Memory B cell (primary cell): ENCODE measurements around the gene SZT2.

Source experiments
- ATAC-seq: fragments of 150-1000 bp; cut with Tn5 transposase; 2 replicates; pipeline ENCODE4 v1.10.0; 2021; ENCODE audit warnings: low read depth, mild to moderate bottlenecking, moderate library complexity
- DNase-seq, 2 donors: peaks; one replicate each; pipeline ENCODE4 v3.0.0; 2022; ENCODE audit warnings: low spot score in 2 of 2
- H3K27ac Mint-ChIP-seq: one replicate; pipeline ENCODE4 v1.8.0; 2022; ENCODE audit warnings: mild to moderate bottlenecking, moderate library complexity, mixed read lengths
- H3K27me3 Mint-ChIP-seq: one replicate; pipeline ENCODE4 v1.8.0; 2022; ENCODE audit warnings: mixed read lengths
- H3K36me3 Mint-ChIP-seq: one replicate; pipeline ENCODE4 v1.8.0; 2022; ENCODE audit warnings: mild to moderate bottlenecking, mixed read lengths
- H3K4me1 Mint-ChIP-seq: one replicate; pipeline ENCODE4 v1.8.0; 2022; ENCODE audit warnings: mixed read lengths
- H3K4me3 Mint-ChIP-seq: one replicate; pipeline ENCODE4 v1.8.0; 2022; ENCODE audit warnings: mild to moderate bottlenecking, moderate library complexity, mixed read lengths
- H3K9me3 Mint-ChIP-seq: one replicate; pipeline ENCODE4 v1.8.0; 2022; ENCODE audit warnings: mixed read lengths

SZT2 gene

GRCh38 chr1:43441894-43442637, 52.4 kb downstream of the SZT2 start:
- ATAC-seq (no peak), DNase-seq (no peak)
- Mint-ChIP-seq H3K9me3 (no peaks in the 10 kb centered on the region), H3K27ac (no peak overlapping the region), H3K4me3 (no peak overlapping the region), H3K36me3 (peaks cover 28% of the 10 kb centered on the region), H3K27me3 (no peaks in the 10 kb centered on the region), H3K4me1 (no peaks in the 10 kb centered on the region)

- no peaks in the 10 kb centered on the region for H3K27me3 Mint-ChIP-seq
- DNase-seq (no peak), ATAC-seq (no peak)
- H3K4me1 Mint-ChIP-seq, result no peaks in the 10 kb centered on the region
- no peak overlapping the region for H3K27ac Mint-ChIP-seq
- H3K36me3 Mint-ChIP-seq, result peaks cover 32% of the 10 kb centered on the region
- H3K9me3 Mint-ChIP-seq, result no peaks in the 10 kb centered on the region
- no peak overlapping the region for H3K4me3 Mint-ChIP-seq
Measured at GRCh38 chr1:43442756-43443155, 53.1 kb downstream of the SZT2 start.

- no peaks in the 10 kb centered on the region for H3K4me1 Mint-ChIP-seq
- no peak for ATAC-seq
- H3K9me3 Mint-ChIP-seq, result no peaks in the 10 kb centered on the region
Measured at GRCh38 chr1:43443197-43443946, 53.7 kb downstream of the SZT2 start.

GRCh38 chr1:43444151-43444828, 54.6 kb downstream of the SZT2 start:
- DNase-seq (no peak), ATAC-seq (no peak)
- Mint-ChIP-seq H3K4me3 (no peak overlapping the region), H3K36me3 (peaks cover 30% of the 10 kb centered on the region), H3K27me3 (no peaks in the 10 kb centered on the region), H3K27ac (no peak overlapping the region), H3K4me1 (no peaks in the 10 kb centered on the region), H3K9me3 (no peaks in the 10 kb centered on the region)

More at GRCh38 chr1:43443197-43443946, 53.7 kb downstream of the SZT2 start:
- Mint-ChIP-seq H3K27me3 (no peaks in the 10 kb centered on the region), H3K27ac (no peak overlapping the region), H3K36me3 (peaks cover 32% of the 10 kb centered on the region), H3K4me3 (no peak overlapping the region)
- DNase-seq, result no peak

- ATAC-seq (no peak), DNase-seq (no peak)
- Mint-ChIP-seq H3K4me3 (no peak overlapping the region), H3K36me3 (peaks cover 31% of the 10 kb centered on the region), H3K4me1 (no peaks in the 10 kb centered on the region), H3K9me3 (no peaks in the 10 kb centered on the region), H3K27me3 (no peaks in the 10 kb centered on the region), H3K27ac (no peak overlapping the region)
Measured at GRCh38 chr1:43444836-43445235, 55.1 kb downstream of the SZT2 start.

- Mint-ChIP-seq H3K4me3 (no peak overlapping the region), H3K9me3 (no peaks in the 10 kb centered on the region), H3K36me3 (peaks cover 29% of the 10 kb centered on the region), H3K27ac (no peak overlapping the region), H3K27me3 (no peaks in the 10 kb centered on the region), H3K4me1 (no peaks in the 10 kb centered on the region)
- DNase-seq, result no peak
- no peak for ATAC-seq
Measured at GRCh38 chr1:43445606-43446387, 56.1 kb downstream of the SZT2 start.

- H3K4me1 Mint-ChIP-seq, result no peaks in the 10 kb centered on the region
- no peak overlapping the region for H3K4me3 Mint-ChIP-seq
- no peak for DNase-seq
- no peaks in the 10 kb centered on the region for H3K9me3 Mint-ChIP-seq
- no peaks in the 10 kb centered on the region for H3K27me3 Mint-ChIP-seq
- ATAC-seq, result no peak
- H3K27ac Mint-ChIP-seq, result no peak overlapping the region
- H3K36me3 Mint-ChIP-seq, result peaks cover 29% of the 10 kb centered on the region
Measured at GRCh38 chr1:43446388-43446740, 56.7 kb downstream of the SZT2 start.

GRCh38 chr1:43446881-43447835, 57.5 kb downstream of the SZT2 start:
- no peak for DNase-seq
- Mint-ChIP-seq H3K27me3 (no peaks in the 10 kb centered on the region), H3K4me1 (peaks cover 2% of the 10 kb centered on the region), H3K27ac (no peak overlapping the region), H3K4me3 (no peak overlapping the region), H3K36me3 (peaks cover 28% of the 10 kb centered on the region), H3K9me3 (no peaks in the 10 kb centered on the region)
- ATAC-seq, result no peak

- no peak overlapping the region for H3K4me3 Mint-ChIP-seq
- H3K4me1 Mint-ChIP-seq, result peaks cover 10% of the 10 kb centered on the region
- H3K36me3 Mint-ChIP-seq, result peaks cover 25% of the 10 kb centered on the region
- no peaks in the 10 kb centered on the region for H3K9me3 Mint-ChIP-seq
- H3K27ac Mint-ChIP-seq, result no peak overlapping the region
- no peaks in the 10 kb centered on the region for H3K27me3 Mint-ChIP-seq
- ATAC-seq (no peak), DNase-seq (no peak)
Measured at GRCh38 chr1:43447891-43448708, 58.4 kb downstream of the SZT2 start.

GRCh38 chr1:43448955-43449707, 59.4 kb downstream of the SZT2 start:
- Mint-ChIP-seq H3K4me3 (no peak overlapping the region), H3K27ac (peak overlapping the region; percentile 2), H3K4me1 (peaks cover 10% of the 10 kb centered on the region), H3K9me3 (no peaks in the 10 kb centered on the region), H3K27me3 (no peaks in the 10 kb centered on the region), H3K36me3 (peaks cover 23% of the 10 kb centered on the region)
- DNase-seq, result no peak
- ATAC-seq, result no peak

GRCh38 chr1:43449708-43450069, 60.0 kb downstream of the SZT2 start:
- Mint-ChIP-seq H3K9me3 (no peaks in the 10 kb centered on the region), H3K36me3 (peaks cover 19% of the 10 kb centered on the region), H3K27me3 (no peaks in the 10 kb centered on the region), H3K27ac (no peak overlapping the region), H3K4me3 (no peak overlapping the region), H3K4me1 (peaks cover 16% of the 10 kb centered on the region)
- no peak for DNase-seq
- no peak for ATAC-seq
